Measurements from ENCODE around the gene SSC5D.
"Not testable (repeated sequence)": the region's sequence is repeated elsewhere in the genome, so short reads cannot be mapped to it uniquely, and the experiment has no call there.

Gene SSC5D

DNA sequence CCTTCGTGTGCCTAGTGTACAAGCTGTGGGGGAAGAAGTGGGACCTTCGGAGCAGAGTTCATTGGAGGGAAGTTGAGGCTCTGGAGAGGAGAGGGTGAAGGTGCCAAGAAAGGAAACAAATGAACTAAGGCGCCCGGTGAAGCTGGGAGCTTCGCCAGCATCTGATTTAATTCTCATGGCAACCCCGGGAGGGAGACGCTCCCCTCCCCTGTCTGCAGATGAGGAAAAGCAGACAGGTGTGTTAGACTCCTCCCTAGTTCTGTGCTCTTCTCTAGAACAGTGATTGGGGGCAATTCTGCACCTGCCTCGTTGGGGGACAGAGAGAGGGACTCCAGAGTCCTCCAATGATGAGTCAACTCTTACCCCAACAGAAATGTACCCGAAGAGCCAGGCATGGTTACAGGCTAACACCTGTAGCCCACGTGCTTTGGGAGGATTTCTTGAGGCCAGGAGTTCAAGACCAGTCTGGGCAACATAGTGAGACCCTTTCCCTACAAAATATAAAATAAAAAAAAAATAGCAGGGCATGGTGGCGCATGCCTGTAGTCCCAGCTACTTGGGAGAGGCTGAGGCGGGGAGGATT, 4.2 kb downstream of the SSC5D start:
- H3K27ac ChIP-seq = peak overlapping the region; percentile 99
- DNase-seq (ENCODE audit: low spot score) = no peak
- ChIA-PET POLR2A (ENCODE audit: low non-redundant PET) (no interaction called here), CTCF (interaction anchor here (0.6 to 1.7 kb wide), 2 partner anchors 11 to 13 kb away, joined by 3 to 11 read pairs; no protein-coding TSS in a partner anchor)
- TF ChIP-seq CTCF (conservative IDR thresholded peaks at IDR 0.05; ENCODE audit: low read depth) = no peak

DNA sequence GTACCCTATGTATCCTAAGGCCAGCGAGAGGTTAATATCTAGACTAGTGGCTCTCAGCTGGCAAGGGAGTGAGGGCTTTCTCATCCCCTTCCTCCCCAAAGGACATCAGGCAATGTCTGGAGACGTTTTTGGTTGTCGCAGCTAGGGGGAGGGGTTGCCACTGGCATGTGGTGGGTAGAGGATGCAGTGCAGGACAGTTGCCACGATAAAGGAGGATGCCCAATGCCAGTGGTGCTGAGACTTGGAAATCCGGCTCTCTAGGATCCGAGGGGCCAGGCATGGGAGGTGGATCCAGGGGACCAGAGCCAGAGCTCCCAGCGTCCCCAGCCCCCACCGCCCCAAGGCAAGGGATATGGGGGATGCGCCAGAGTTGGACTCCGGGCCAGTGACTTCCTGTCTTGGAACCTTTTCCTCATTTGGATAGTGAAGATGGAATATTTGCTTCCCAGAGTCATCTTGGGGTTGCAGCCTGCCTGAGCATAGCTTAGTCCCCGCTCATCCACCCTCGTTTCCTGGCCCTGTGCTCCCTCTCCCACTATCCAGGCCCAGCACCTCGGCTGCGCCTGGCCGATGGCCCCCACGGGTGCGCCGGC, 4.9 kb downstream of the SSC5D start:
- H3K27ac ChIP-seq = peak overlapping the region; percentile 10; the same call in 1 of the 2 replicates
- no peak for DNase-seq (ENCODE audit: low spot score)
- ChIA-PET POLR2A (ENCODE audit: low non-redundant PET) (no interaction called here), CTCF (interaction anchor here (0.5 to 1.3 kb wide), 2 partner anchors 10 to 123 kb away, joined by 3 to 5 read pairs; partner anchors contain the start of gene IL11)
- TF ChIP-seq CTCF (conservative IDR thresholded peaks at IDR 0.05; ENCODE audit: low read depth) = no peak

- ChIA-PET CTCF (interaction anchor here (0.9 to 1.3 kb wide), 2 partner anchors 10 to 17 kb away, joined by 3 to 5 read pairs; partner anchors contain the start of gene ZNF628), POLR2A (ENCODE audit: low non-redundant PET) (no interaction called here)
- no peak for TF ChIP-seq CTCF (conservative IDR thresholded peaks at IDR 0.05; ENCODE audit: low read depth)
- no peak for DNase-seq (ENCODE audit: low spot score)
- H3K27ac ChIP-seq = peak overlapping the region; percentile 10; the same call in 1 of the 2 replicates
Measured at GRCh38 chr19:55493645-55494171, 5.5 kb downstream of the SSC5D start.

GRCh38 chr19:55494172-55494761, 6.0 kb downstream of the SSC5D start:
- ChIA-PET POLR2A (ENCODE audit: low non-redundant PET) (no interaction called here), CTCF (interaction anchor here (0.9 to 1.5 kb wide), 3 partner anchors 9 to 17 kb away, joined by 3 to 5 read pairs (median 5); partner anchors contain the start of gene ZNF628)
- no peak for TF ChIP-seq CTCF (conservative IDR thresholded peaks at IDR 0.05; ENCODE audit: low read depth)
- no peak overlapping the region for H3K27ac ChIP-seq
- no peak for DNase-seq (ENCODE audit: low spot score)

- TF ChIP-seq CTCF (conservative IDR thresholded peaks at IDR 0.05; ENCODE audit: low read depth) = no peak
- ChIA-PET CTCF (interaction anchor here (0.8 to 1.5 kb wide), 2 partner anchors 8 to 29 kb away, joined by 3 to 5 read pairs; no protein-coding TSS in a partner anchor), POLR2A (ENCODE audit: low non-redundant PET) (interaction anchor here (0.7 kb wide), 1 partner anchor 84 kb away, joined by 6 read pairs; no protein-coding TSS in a partner anchor)
- no peak for DNase-seq (ENCODE audit: low spot score)
- H3K27ac ChIP-seq = no peak overlapping the region
Measured at GRCh38 chr19:55495646-55496349, 7.6 kb downstream of the SSC5D start.

GRCh38 chr19:55496820-55497219, 8.6 kb downstream of the SSC5D start:
- CTCF ChIA-PET; DNase-seq (ENCODE audit: low spot score); POLR2A ChIA-PET (ENCODE audit: low non-redundant PET); H3K27ac ChIP-seq: not testable (repeated sequence)

Measured in RWPE1 (cell line).